ENCODE data around the gene MRPL50.

MRPL50 gene

GRCh38 chr9:101372327-101373118 lies 25.9 kb downstream of the MRPL50 start:
- DNase-seq: no peak

GRCh38 chr9:101371813-101372212 lies 26.6 kb downstream of the MRPL50 start:
- no peak for DNase-seq

- no peak for DNase-seq
Observed at GRCh38 chr9:101369884-101370531, 28.4 kb downstream of the MRPL50 start.

- no peak for DNase-seq
Observed at GRCh38 chr9:101369286-101369685, 29.1 kb downstream of the MRPL50 start.

GRCh38 chr9:101367323-101367722 lies 31.1 kb downstream of the MRPL50 start:
- no peak for DNase-seq

- no peak for DNase-seq
Observed at GRCh38 chr9:101366038-101366756, 32.2 kb downstream of the MRPL50 start.

GRCh38 chr9:101365181-101365580 lies 33.2 kb downstream of the MRPL50 start:
- no peak for DNase-seq

GRCh38 chr9:101362450-101362849 lies 36.0 kb downstream of the MRPL50 start:
- no peak for DNase-seq

- no peak for DNase-seq
Observed at GRCh38 chr9:101360647-101361046, 37.8 kb downstream of the MRPL50 start.

GRCh38 chr9:101359679-101360078 lies 38.7 kb downstream of the MRPL50 start:
- no peak for DNase-seq

- DNase-seq: no peak
Observed at GRCh38 chr9:101356619-101357018, 41.8 kb downstream of the MRPL50 start.

GRCh38 chr9:101354765-101355708 lies 43.4 kb downstream of the MRPL50 start:
- no peak for DNase-seq

GRCh38 chr9:101354143-101354764 lies 44.2 kb downstream of the MRPL50 start:
- DNase-seq: no peak

GRCh38 chr9:101353683-101354082 lies 44.7 kb downstream of the MRPL50 start:
- DNase-seq: no peak

GRCh38 chr9:101352892-101353463 lies 45.4 kb downstream of the MRPL50 start:
- DNase-seq: no peak

- no peak for DNase-seq
Observed at GRCh38 chr9:101350285-101350684, 48.1 kb downstream of the MRPL50 start.

- no peak for DNase-seq
Observed at GRCh38 chr9:101342595-101342994, 55.8 kb downstream of the MRPL50 start.

- no peak for DNase-seq
Observed at GRCh38 chr9:101341958-101342357, 56.5 kb downstream of the MRPL50 start.

Measured in stimulated activated naive CD4-positive, alpha-beta T cell (primary cell).